A549 treated with Mapracorat at 1 μM for 4 hours (cell line): ENCODE measurements around the gene PTPRC. TPM values are rescaled to one million over a fixed set of nuclear protein-coding genes. Genes with fewer than 3 reads are reported as not detected.

Experiments
- total RNA-seq: library from RNA; stranded (reverse); fragments of 200-300 nt; extraction: Qiagen RNA extraction; gene quantifications from 5 replicates; pipeline ENCODE4 v1.2.3, GENCODE V29; 2022

Gene PTPRC, protein sequence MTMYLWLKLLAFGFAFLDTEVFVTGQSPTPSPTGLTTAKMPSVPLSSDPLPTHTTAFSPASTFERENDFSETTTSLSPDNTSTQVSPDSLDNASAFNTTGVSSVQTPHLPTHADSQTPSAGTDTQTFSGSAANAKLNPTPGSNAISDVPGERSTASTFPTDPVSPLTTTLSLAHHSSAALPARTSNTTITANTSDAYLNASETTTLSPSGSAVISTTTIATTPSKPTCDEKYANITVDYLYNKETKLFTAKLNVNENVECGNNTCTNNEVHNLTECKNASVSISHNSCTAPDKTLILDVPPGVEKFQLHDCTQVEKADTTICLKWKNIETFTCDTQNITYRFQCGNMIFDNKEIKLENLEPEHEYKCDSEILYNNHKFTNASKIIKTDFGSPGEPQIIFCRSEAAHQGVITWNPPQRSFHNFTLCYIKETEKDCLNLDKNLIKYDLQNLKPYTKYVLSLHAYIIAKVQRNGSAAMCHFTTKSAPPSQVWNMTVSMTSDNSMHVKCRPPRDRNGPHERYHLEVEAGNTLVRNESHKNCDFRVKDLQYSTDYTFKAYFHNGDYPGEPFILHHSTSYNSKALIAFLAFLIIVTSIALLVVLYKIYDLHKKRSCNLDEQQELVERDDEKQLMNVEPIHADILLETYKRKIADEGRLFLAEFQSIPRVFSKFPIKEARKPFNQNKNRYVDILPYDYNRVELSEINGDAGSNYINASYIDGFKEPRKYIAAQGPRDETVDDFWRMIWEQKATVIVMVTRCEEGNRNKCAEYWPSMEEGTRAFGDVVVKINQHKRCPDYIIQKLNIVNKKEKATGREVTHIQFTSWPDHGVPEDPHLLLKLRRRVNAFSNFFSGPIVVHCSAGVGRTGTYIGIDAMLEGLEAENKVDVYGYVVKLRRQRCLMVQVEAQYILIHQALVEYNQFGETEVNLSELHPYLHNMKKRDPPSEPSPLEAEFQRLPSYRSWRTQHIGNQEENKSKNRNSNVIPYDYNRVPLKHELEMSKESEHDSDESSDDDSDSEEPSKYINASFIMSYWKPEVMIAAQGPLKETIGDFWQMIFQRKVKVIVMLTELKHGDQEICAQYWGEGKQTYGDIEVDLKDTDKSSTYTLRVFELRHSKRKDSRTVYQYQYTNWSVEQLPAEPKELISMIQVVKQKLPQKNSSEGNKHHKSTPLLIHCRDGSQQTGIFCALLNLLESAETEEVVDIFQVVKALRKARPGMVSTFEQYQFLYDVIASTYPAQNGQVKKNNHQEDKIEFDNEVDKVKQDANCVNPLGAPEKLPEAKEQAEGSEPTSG (N-terminal part only)
- total RNA-seq, result not detected in 5 replicates

DNA sequence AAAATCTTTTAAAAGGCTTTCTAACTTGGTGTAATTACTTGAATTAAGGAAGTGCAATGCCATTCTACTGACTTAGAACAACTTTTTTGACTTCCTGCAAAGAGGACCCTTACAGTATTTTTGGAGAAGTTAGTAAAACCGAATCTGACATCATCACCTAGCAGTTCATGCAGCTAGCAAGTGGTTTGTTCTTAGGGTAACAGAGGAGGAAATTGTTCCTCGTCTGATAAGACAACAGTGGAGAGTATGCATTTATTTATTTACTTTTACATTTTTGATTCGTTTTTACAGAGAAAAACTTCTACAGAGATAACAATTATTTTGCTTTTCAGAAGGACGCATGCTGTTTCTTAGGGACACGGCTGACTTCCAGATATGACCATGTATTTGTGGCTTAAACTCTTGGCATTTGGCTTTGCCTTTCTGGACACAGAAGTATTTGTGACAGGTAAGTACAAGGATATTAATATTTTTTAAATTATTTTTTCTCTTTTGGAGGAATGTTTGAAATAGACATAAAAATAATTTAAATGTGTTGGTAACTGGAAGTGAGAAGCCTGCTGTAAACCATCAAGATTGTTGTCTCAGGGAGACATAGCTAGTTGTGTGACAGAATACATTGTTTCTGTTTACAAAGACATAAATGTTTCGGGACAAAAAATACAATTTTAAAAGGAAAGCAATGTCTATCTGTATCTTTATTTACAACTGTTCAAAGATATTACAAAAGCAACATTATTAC is at the start of gene PTPRC:
Gene PTPRC (plus strand): TSS at position 147 of the 742 bp plus-strand sequence. CDS start 229 bp downstream, at position 376.

Other genes starting within 250 kb of the PTPRC start
- gene ATP6V1G3, start 98.4 kb upstream of the PTPRC start, total RNA-seq, result not detected in 5 replicates